Loucy (cell line): ENCODE data around the gene FGFR2.

Experiments
- EZH2phosphoT487 ChIP-seq: fragments of 200-600 bp; IDR thresholded peaks from 2 replicates; pipeline ENCODE4 v1.6.1; 2018; ENCODE audit warnings: antibody characterized with exemption, mild to moderate bottlenecking, moderate library complexity, borderline replicate concordance
- TF ChIP-seq, protein P1 (sequence below): fragments of 200-600 bp; sonication (generic); conservative IDR thresholded peaks from 2 replicates; pipeline ENCODE4 v1.5.1; 2014; ENCODE audit warnings: mild to moderate bottlenecking, antibody characterized with exemption, low read length

- TF ChIP-seq, protein P1, sequence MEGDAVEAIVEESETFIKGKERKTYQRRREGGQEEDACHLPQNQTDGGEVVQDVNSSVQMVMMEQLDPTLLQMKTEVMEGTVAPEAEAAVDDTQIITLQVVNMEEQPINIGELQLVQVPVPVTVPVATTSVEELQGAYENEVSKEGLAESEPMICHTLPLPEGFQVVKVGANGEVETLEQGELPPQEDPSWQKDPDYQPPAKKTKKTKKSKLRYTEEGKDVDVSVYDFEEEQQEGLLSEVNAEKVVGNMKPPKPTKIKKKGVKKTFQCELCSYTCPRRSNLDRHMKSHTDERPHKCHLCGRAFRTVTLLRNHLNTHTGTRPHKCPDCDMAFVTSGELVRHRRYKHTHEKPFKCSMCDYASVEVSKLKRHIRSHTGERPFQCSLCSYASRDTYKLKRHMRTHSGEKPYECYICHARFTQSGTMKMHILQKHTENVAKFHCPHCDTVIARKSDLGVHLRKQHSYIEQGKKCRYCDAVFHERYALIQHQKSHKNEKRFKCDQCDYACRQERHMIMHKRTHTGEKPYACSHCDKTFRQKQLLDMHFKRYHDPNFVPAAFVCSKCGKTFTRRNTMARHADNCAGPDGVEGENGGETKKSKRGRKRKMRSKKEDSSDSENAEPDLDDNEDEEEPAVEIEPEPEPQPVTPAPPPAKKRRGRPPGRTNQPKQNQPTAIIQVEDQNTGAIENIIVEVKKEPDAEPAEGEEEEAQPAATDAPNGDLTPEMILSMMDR, result no peak
- no peak for TF ChIP-seq EZH2phosphoT487
Observed at GRCh38 chr10:121578298-121578697, 19.9 kb downstream of the FGFR2 start.
